ENCODE data around the gene AXIN1. TPM values are rescaled to one million over a fixed set of nuclear protein-coding genes. Genes with fewer than 3 reads are reported as not detected.

AXIN1 gene
- polyA plus RNA-seq, 4 donors: 16.9 to 23.0 (median 17.6) TPM

- no peak for DNase-seq (ENCODE audit: low read depth in 4 of 4, low spot score in 3 of 4)
Measured at GRCh38 chr16:253833-254232, 98.7 kb downstream of the AXIN1 start.

- no peak for DNase-seq (ENCODE audit: low read depth in 4 of 4, low spot score in 3 of 4)
Measured at GRCh38 chr16:252366-253337, 99.9 kb downstream of the AXIN1 start.

DNA sequence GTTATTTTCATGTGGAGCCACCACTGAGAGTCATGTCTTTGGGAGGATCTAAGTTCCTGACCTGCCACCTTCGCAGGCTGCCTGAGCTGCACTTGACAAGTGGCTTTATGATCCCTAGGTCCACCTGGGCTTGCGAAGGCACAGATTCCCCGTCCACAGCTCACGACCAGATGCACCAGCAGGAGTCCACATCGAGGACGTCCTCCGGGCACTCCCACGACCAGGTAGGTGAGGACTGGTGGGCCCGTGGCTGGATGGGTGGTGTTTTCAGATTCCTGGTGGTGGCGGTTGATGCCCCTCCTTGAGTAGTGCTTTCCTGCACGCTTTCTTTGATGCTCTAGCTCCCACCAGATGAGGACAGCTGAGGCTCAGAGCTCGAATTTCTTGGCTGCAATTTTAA is 103.1 kb downstream of the AXIN1 start:
- no peak for DNase-seq (ENCODE audit: low read depth in 4 of 4, low spot score in 3 of 4)

DNA sequence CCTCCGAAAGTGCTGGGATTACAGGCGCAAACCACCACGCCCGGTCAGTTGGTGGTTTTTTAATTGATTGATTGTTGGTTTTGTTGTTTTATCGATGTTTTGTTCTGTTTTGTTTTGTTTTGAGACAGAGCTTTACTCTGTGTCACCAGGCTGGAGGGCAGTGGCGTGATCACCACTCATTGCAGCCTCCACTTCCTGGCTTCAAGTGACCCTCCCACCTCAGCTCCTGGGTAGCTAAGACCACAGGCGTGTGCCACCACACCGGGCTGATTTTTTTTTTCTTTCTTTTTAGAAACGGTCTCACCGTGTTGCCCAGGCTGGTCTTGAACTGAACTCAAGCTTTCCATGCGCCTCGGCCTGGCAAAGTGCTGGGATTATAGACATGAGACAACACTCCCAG is 105.5 kb downstream of the AXIN1 start:
- DNase-seq (ENCODE audit: low read depth in 4 of 4, low spot score in 3 of 4): no peak

GRCh38 chr16:245105-245504 is 107.4 kb downstream of the AXIN1 start:
- DNase-seq (ENCODE audit: low read depth in 4 of 4, low spot score in 3 of 4): no peak

GRCh38 chr16:243348-243747 is 109.2 kb downstream of the AXIN1 start:
- DNase-seq (ENCODE audit: low read depth in 4 of 4, low spot score in 3 of 4): no peak

DNA sequence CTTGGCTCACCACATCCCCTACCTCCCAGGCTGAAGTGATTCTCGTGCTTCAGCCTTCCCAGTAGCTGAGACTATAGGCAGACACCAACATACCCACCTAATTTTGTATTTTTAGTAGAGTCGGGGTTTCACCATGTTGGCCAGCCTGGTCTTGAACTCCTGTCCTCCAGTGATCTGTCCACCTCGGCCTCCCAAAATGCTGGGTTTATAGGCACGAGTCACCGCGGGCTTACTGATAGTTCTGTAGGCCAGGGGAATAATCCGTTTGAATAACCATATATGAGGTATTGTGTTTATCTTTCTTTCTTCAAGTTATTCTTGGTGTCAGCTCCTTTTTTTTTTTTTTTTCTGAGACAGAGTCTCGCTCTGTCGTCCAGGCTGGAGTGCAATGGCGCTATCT is 110.2 kb downstream of the AXIN1 start:
- DNase-seq (ENCODE audit: low read depth in 4 of 4, low spot score in 3 of 4): no peak

GRCh38 chr16:240559-240958 is 112.0 kb downstream of the AXIN1 start:
- no peak for DNase-seq (ENCODE audit: low read depth in 4 of 4, low spot score in 3 of 4)

DNA sequence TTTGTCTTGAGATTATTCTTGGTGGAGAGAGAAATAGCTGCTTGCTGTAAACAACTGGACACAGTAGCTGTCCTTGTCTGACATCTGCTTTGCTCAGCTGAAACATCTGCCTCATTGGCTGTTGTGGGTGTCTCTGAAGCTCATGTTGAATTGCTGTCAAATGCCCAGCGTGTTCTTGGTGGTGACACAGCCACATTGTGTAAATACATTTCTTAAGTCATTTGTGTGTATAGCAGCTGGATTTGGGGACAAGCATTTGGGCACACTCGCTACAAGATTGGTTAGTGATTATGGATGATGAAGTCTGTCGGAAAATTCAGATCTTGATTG is 112.6 kb downstream of the AXIN1 start:
- no peak for DNase-seq (ENCODE audit: low read depth in 4 of 4, low spot score in 3 of 4)

Other genes with a start within 250 kb of the AXIN1 start
- 10 to 100 TPM; 26.4 to 32.2 (median 29.6) TPM for gene NPRL3, start 214.1 kb downstream of the AXIN1 start, polyA plus RNA-seq (ENCODE audit: insufficient read length in 4 of 4)
- gene HBZ, start 200.1 kb downstream of the AXIN1 start, polyA plus RNA-seq (ENCODE audit: insufficient read length in 4 of 4): 1 to 10 TPM in 2 of 4 donors, under 1 TPM in 2; 0.37 to 4.2 (median 1.7) TPM
- 1 to 10 TPM; 2.1 to 5.7 (median 3.7) TPM for gene HBM, start 186.7 kb downstream of the AXIN1 start, polyA plus RNA-seq (ENCODE audit: insufficient read length in 4 of 4)
- 1,000 to 10,000 TPM in 3 of 4 donors, 100 to 1,000 TPM in 1; 794 to 1,266 (median 1,092) TPM for gene HBA2, start 179.8 kb downstream of the AXIN1 start, polyA plus RNA-seq (ENCODE audit: insufficient read length in 4 of 4)
- gene HBA1, start 176.0 kb downstream of the AXIN1 start, polyA plus RNA-seq (ENCODE audit: insufficient read length in 4 of 4): 100 to 1,000 TPM; 530 to 845 (median 681) TPM
- gene HBQ1, start 172.3 kb downstream of the AXIN1 start, polyA plus RNA-seq (ENCODE audit: insufficient read length in 4 of 4): under 1 TPM; 0.51 to 0.90 (median 0.78) TPM
- 100 to 1,000 TPM; 104 to 141 (median 122) TPM for gene LUC7L, start 123.3 kb downstream of the AXIN1 start, polyA plus RNA-seq (ENCODE audit: insufficient read length in 4 of 4)
- 10 to 100 TPM; 75.5 to 88.2 (median 81.5) TPM for gene FAM234A, start 117.9 kb downstream of the AXIN1 start, polyA plus RNA-seq (ENCODE audit: insufficient read length in 4 of 4)
- 1 to 10 TPM in 3 of 4 donors, under 1 TPM in 1; 0.68 to 2.8 (median 1.9) TPM for gene RGS11, start 76.8 kb downstream of the AXIN1 start, polyA plus RNA-seq (ENCODE audit: insufficient read length in 4 of 4)
- 1 to 10 TPM; 1.9 to 5.6 (median 3.5) TPM for gene ARHGDIG, start 72.1 kb downstream of the AXIN1 start, polyA plus RNA-seq (ENCODE audit: insufficient read length in 4 of 4)
- gene PDIA2, start 69.6 kb downstream of the AXIN1 start, polyA plus RNA-seq (ENCODE audit: insufficient read length in 4 of 4): 1 to 10 TPM in 2 of 4 donors, under 1 TPM in 2; 0.53 to 2.0 (median 1.2) TPM
- 10 to 100 TPM; 68.4 to 92.6 (median 70.9) TPM for gene MRPL28, start 17.8 kb upstream of the AXIN1 start, polyA plus RNA-seq (ENCODE audit: insufficient read length in 4 of 4)
- gene PGAP6, start 29.3 kb upstream of the AXIN1 start, polyA plus RNA-seq (ENCODE audit: insufficient read length in 4 of 4): 10 to 100 TPM; 56.8 to 71.3 (median 58.8) TPM
- gene NME4, start 44.5 kb upstream of the AXIN1 start, polyA plus RNA-seq (ENCODE audit: insufficient read length in 4 of 4): 100 to 1,000 TPM; 110 to 143 (median 117) TPM
- 10 to 100 TPM; 17.8 to 40.4 (median 32.2) TPM for gene DECR2, start 49.2 kb upstream of the AXIN1 start, polyA plus RNA-seq (ENCODE audit: insufficient read length in 4 of 4)
- 100 to 1,000 TPM in 1 of 4 donors, 10 to 100 TPM in 3; 72.7 to 100 (median 91.3) TPM for gene RAB11FIP3, start 72.9 kb upstream of the AXIN1 start, polyA plus RNA-seq (ENCODE audit: insufficient read length in 4 of 4)
- gene CAPN15, start 175.0 kb upstream of the AXIN1 start, polyA plus RNA-seq (ENCODE audit: insufficient read length in 4 of 4): 10 to 100 TPM; 23.1 to 35.7 (median 26.3) TPM
- 10 to 100 TPM; 10.5 to 18.4 (median 11.0) TPM for gene PRR35, start 207.7 kb upstream of the AXIN1 start, polyA plus RNA-seq (ENCODE audit: insufficient read length in 4 of 4)
- 1 to 10 TPM; 7.2 to 9.9 (median 8.0) TPM for gene NHLRC4, start 214.3 kb upstream of the AXIN1 start, polyA plus RNA-seq (ENCODE audit: insufficient read length in 4 of 4)
- 10 to 100 TPM; 54.7 to 75.4 (median 65.0) TPM for gene PIGQ, start 217.2 kb upstream of the AXIN1 start, polyA plus RNA-seq (ENCODE audit: insufficient read length in 4 of 4)
- 10 to 100 TPM; 17.1 to 28.6 (median 19.9) TPM for gene RAB40C, start 237.3 kb upstream of the AXIN1 start, polyA plus RNA-seq (ENCODE audit: insufficient read length in 4 of 4)